Astrocyte (in vitro differentiated cells and primary cell): ENCODE measurements around the gene FUT2.

Experiments used
- CTCF ChIP-seq: IDR thresholded peaks from 2 replicates; pipeline ENCODE4 v1.5.1; 2011; ENCODE audit warnings: low read depth, mild to moderate bottlenecking, inconsistent platforms, low read length, moderate library complexity; ENCODE audit not compliant: insufficient read depth
- EZH2 ChIP-seq: IDR thresholded peaks from 2 replicates; pipeline ENCODE4 v1.6.1; 2012; ENCODE audit warnings: mild to moderate bottlenecking, low read length, inconsistent platforms; ENCODE audit not compliant: insufficient read depth

GRCh38 chr19:48738557-48739403 lies 43.0 kb downstream of the FUT2 start:
- TF ChIP-seq CTCF: no peak
- no peak for TF ChIP-seq EZH2
